ENCODE measurements around the gene PPP1R2. TPM values are rescaled to one million over a fixed set of nuclear protein-coding genes. Genes with fewer than 3 reads are reported as not detected.

The PPP1R2 gene
- total RNA-seq, 2 donors from 2014 or later = 24.2 to 30.7 TPM

- H3K9me3 ChIP-seq (ENCODE audit: control insufficient read depth, low read length) = no peaks in the 10 kb centered on the region
- Mint-ChIP-seq H3K9me3 (no peaks in the 10 kb centered on the region), H3K4me3 (peak overlapping the region; percentile 81), H3K36me3 (ENCODE audit: low read depth) (no peaks in the 10 kb centered on the region), H3K27me3 (ENCODE audit: insufficient read depth) (peaks cover 29% of the 10 kb centered on the region), H3K4me1 (peaks cover 38% of the 10 kb centered on the region), H3K27ac (no peak overlapping the region)
- no peak overlapping the region for H3K9ac ChIP-seq (ENCODE audit: extremely low read depth, low read length, poor library complexity, severe bottlenecking)
- no peak overlapping the region for H3K4me3 ChIP-seq (ENCODE audit: low read length)
- TF ChIP-seq CTCF (conservative IDR thresholded peaks at IDR 0.05) = no peak
- H3K4me1 ChIP-seq (ENCODE audit: control insufficient read depth, insufficient read depth, low read length) = peaks cover 12% of the 10 kb centered on the region
- peaks cover 13% of the 10 kb centered on the region for H3K27me3 ChIP-seq (ENCODE audit: control insufficient read depth, insufficient read depth, low read length, poor library complexity, severe bottlenecking)
- 93 to 100% methylated on average over 1 to 4 of the region's 4 CpGs for WGBS, 2 experiments (ENCODE audit: insufficient coverage in 1 of 2, insufficient read length in 1 of 2)
- no peak for DNase-seq
- H3K27ac ChIP-seq (ENCODE audit: low read depth, low read length) = no peak overlapping the region
- no peaks in the 10 kb centered on the region for H3K36me3 ChIP-seq (ENCODE audit: control insufficient read depth, insufficient read depth, low read length)
These were observed 1.1 kb upstream of the PPP1R2 start for GRCh38 chr3:195544230-195544536.

- 24 to 26% methylated on average over 27 to 38 of the region's 38 CpGs for WGBS, 2 experiments (ENCODE audit: insufficient coverage in 1 of 2, insufficient read length in 1 of 2)
- Histone ChIP-seq H3K9ac (ENCODE audit: extremely low read depth, low read length, poor library complexity, severe bottlenecking) (peak overlapping the region; percentile 83), H3K27ac (ENCODE audit: low read depth, low read length) (peak overlapping the region; percentile 12), H3K36me3 (ENCODE audit: control insufficient read depth, insufficient read depth, low read length) (no peaks in the 10 kb centered on the region), H3K4me1 (ENCODE audit: control insufficient read depth, insufficient read depth, low read length) (peaks cover 9% of the 10 kb centered on the region), H3K9me3 (ENCODE audit: control insufficient read depth, low read length) (no peaks in the 10 kb centered on the region), H3K4me3 (ENCODE audit: low read length) (peak overlapping the region; percentile 93), H3K27me3 (ENCODE audit: control insufficient read depth, insufficient read depth, low read length, poor library complexity, severe bottlenecking) (peaks cover 13% of the 10 kb centered on the region)
- H3K27ac Mint-ChIP-seq = peak overlapping the region; percentile 80
- peak overlapping the region; percentile 81 for H3K4me3 Mint-ChIP-seq
- H3K9me3 Mint-ChIP-seq = no peaks in the 10 kb centered on the region
- no peaks in the 10 kb centered on the region for H3K36me3 Mint-ChIP-seq (ENCODE audit: low read depth)
- H3K27me3 Mint-ChIP-seq (ENCODE audit: insufficient read depth) = peaks cover 29% of the 10 kb centered on the region
- TF ChIP-seq CTCF (conservative IDR thresholded peaks at IDR 0.05) = peak; percentile 23
- peaks cover 34% of the 10 kb centered on the region for H3K4me1 Mint-ChIP-seq
- peak; percentile 79 for DNase-seq
These were observed 540 bp upstream of the PPP1R2 start for GRCh38 chr3:195543500-195544229.

GRCh38 chr3:195542316-195542697 lies 818 bp downstream of the PPP1R2 start:
- Mint-ChIP-seq H3K4me3 (peak overlapping the region; percentile 81), H3K27ac (no peak overlapping the region), H3K4me1 (peaks cover 24% of the 10 kb centered on the region), H3K27me3 (ENCODE audit: insufficient read depth) (peaks cover 29% of the 10 kb centered on the region), H3K36me3 (ENCODE audit: low read depth) (no peaks in the 10 kb centered on the region), H3K9me3 (no peaks in the 10 kb centered on the region)
- H3K4me1 ChIP-seq (ENCODE audit: control insufficient read depth, insufficient read depth, low read length) = peaks cover 3% of the 10 kb centered on the region
- peaks cover 13% of the 10 kb centered on the region for H3K27me3 ChIP-seq (ENCODE audit: control insufficient read depth, insufficient read depth, low read length, poor library complexity, severe bottlenecking)
- peak overlapping the region; percentile 93 for H3K4me3 ChIP-seq (ENCODE audit: low read length)
- no peaks in the 10 kb centered on the region for H3K9me3 ChIP-seq (ENCODE audit: control insufficient read depth, low read length)
- H3K9ac ChIP-seq (ENCODE audit: extremely low read depth, low read length, poor library complexity, severe bottlenecking) = peak overlapping the region; percentile 83
- H3K36me3 ChIP-seq (ENCODE audit: control insufficient read depth, insufficient read depth, low read length) = no peaks in the 10 kb centered on the region
- no peak overlapping the region for H3K27ac ChIP-seq (ENCODE audit: low read depth, low read length)
- no peak for DNase-seq
- WGBS, 2 experiments (ENCODE audit: insufficient coverage in 1 of 2, insufficient read length in 1 of 2) = 3 to 5% methylated on average over 4 to 5 of the region's 5 CpGs
- no peak for TF ChIP-seq CTCF (conservative IDR thresholded peaks at IDR 0.05)
